T-helper 1 cell treated with Interleukin-12 subunit alpha and Interleukin-12 subunit beta and Interleukin-4 antibody, amounts not matched to agents 30 μg/mL and 1 μg/mL, for 36 hours (primary cell): ENCODE measurements around the gene RHOBTB3.
"Not testable (repeated sequence)": the region's sequence is repeated elsewhere in the genome, so short reads cannot be mapped to it uniquely, and the experiment has no call there.

Source experiments
- H3K27ac Mint-ChIP-seq: one replicate; pipeline ENCODE4 v1.8.0; 2021; ENCODE audit warnings: mild to moderate bottlenecking, mixed read lengths
- H3K27me3 Mint-ChIP-seq: one replicate; pipeline ENCODE4 v1.8.0; 2021; ENCODE audit warnings: low read depth, mixed read lengths
- H3K36me3 Mint-ChIP-seq: one replicate; pipeline ENCODE4 v1.8.0; 2021; ENCODE audit warnings: low read depth, mixed read lengths
- H3K4me1 Mint-ChIP-seq: one replicate; pipeline ENCODE4 v1.8.0; 2021; ENCODE audit warnings: low read depth, mixed read lengths
- H3K4me3 Mint-ChIP-seq: one replicate; pipeline ENCODE4 v1.8.0; 2021; ENCODE audit warnings: mild to moderate bottlenecking, moderate library complexity, mixed read lengths
- H3K9me3 Mint-ChIP-seq: one replicate; pipeline ENCODE4 v1.8.0; 2021; ENCODE audit warnings: mixed read lengths

RHOBTB3 gene

DNA sequence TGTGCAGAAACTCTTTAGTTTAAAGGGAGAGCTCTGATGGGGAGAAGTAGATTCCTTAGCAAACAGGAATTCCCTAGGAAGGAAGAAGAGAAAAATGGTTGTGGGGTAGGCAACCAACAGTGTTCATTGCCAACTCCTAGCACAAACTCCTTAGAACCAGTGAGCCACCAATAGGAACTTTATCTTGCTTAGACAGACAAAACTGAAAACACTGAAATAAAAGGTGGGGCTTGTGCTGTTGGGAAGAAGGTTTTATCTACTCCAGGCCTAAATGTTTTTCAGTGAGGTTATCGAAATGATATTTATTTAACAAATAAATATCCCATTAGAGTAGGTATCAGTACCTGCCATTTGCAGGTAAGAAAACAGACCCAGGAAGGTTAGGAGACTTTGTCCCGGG lies 99.1 kb downstream of the RHOBTB3 start:
- H3K27ac Mint-ChIP-seq, result no peak overlapping the region
- H3K4me1 Mint-ChIP-seq, result peaks cover 34% of the 10 kb centered on the region
- no peak overlapping the region for H3K4me3 Mint-ChIP-seq
- H3K9me3 Mint-ChIP-seq, result no peaks in the 10 kb centered on the region
- H3K36me3 Mint-ChIP-seq, result peaks cover 1% of the 10 kb centered on the region
- no peaks in the 10 kb centered on the region for H3K27me3 Mint-ChIP-seq

DNA sequence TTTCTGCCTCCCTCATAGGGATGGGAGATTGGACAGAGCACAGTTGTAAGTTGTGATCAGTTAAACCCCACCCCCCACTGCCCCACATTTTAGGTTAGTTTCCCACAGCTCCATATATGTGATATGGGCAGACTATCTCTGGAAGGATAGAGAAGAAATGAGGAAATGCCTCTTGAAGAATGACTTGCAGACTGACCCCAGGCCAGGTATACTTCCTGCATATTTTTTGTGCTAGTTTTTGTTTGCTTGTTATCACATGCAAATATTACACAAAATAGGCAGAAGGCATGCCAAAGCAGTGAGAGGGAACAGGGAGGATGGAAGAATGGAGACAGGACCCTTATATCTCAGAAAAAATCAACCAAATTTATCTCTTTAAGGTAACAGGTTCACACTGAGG lies 101.5 kb downstream of the RHOBTB3 start:
- no peaks in the 10 kb centered on the region for H3K27me3 Mint-ChIP-seq
- peaks cover 1% of the 10 kb centered on the region for H3K36me3 Mint-ChIP-seq
- H3K4me1 Mint-ChIP-seq, result peaks cover 36% of the 10 kb centered on the region
- no peak overlapping the region for H3K4me3 Mint-ChIP-seq
- no peak overlapping the region for H3K27ac Mint-ChIP-seq
- H3K9me3 Mint-ChIP-seq, result no peaks in the 10 kb centered on the region

DNA sequence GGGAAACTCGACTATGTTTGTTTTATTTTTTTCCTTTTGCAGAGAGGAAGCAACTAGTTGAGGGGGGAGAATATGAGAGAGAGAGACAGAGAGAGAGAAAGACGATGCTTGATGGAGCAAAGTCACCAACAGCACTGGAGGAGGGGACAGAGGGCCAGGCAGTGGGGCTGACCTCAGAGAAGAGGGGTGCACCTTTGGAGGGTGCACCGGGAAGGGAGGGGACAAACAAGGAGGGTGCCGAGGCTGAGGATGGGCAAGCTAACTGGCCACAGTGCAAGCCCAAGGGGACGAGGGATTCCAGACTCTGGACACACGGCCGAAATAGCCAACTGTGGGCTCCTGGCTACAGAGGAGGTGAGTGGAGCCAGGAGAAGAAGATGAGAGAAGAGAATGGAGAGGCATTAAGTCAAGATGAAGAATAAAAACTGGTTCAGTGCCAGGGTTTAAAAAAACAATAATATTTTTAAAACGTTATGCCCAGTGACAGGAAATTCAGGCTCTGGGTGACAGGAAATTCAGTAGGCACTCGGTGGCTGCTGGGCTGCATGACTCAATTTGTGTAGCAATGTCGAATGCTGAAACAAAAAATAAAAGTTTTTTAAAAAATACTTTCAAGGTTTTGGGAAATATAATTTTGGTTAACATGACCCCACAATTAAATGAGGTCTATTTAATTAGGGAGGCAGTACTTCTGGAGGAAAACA lies 104.7 kb downstream of the RHOBTB3 start:
- no peaks in the 10 kb centered on the region for H3K9me3 Mint-ChIP-seq
- H3K27me3 Mint-ChIP-seq, result no peaks in the 10 kb centered on the region
- H3K27ac Mint-ChIP-seq, result peak overlapping the region; percentile 73
- H3K4me3 Mint-ChIP-seq, result peak overlapping the region; percentile 84
- H3K4me1 Mint-ChIP-seq, result peaks cover 36% of the 10 kb centered on the region
- no peaks in the 10 kb centered on the region for H3K36me3 Mint-ChIP-seq

DNA sequence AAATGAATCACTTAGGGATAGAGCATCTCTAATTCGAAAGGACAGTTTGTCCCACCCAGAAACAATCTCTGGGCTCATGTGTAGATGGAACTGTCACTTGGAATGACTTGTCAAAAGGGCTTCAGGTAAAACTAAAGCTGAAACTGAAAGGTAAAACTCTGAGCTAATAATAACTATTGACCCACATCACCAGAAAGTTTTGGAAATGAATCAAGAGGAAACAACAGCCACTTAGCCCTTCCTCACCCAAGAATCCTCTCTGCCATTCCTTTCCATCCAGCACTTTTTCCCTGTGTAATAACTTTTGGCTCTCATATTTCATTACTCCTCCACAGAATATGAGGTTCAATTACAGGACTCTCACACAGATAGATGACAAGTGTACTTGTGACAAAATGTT lies 105.4 kb downstream of the RHOBTB3 start:
- Mint-ChIP-seq H3K36me3 (no peaks in the 10 kb centered on the region), H3K27ac (peak overlapping the region; percentile 22), H3K4me3 (no peak overlapping the region), H3K4me1 (peaks cover 39% of the 10 kb centered on the region), H3K27me3 (no peaks in the 10 kb centered on the region), H3K9me3 (no peaks in the 10 kb centered on the region)

DNA sequence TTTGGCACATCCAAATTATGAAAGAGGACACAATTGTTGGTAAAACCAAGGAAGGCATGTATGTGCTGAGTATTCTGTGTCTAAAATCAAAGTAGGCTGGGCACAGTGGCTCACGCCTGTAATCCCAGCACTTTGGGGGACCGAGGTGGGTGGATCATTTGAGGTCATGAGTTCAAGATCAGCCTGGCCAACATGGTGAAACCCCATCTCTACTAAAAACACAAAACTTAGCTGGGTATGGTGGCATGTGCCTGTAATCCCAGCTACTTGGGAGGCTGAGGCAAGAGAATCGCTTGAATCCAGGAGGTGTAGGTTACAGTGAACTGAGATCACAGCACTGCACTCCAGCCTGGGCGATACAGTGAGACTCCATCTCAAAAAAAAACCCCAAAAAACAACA lies 105.8 kb downstream of the RHOBTB3 start:
- not testable (repeated sequence) for H3K4me3 Mint-ChIP-seq, H3K36me3 Mint-ChIP-seq, H3K27me3 Mint-ChIP-seq, H3K9me3 Mint-ChIP-seq
- peaks cover 39% of the 10 kb centered on the region for H3K4me1 Mint-ChIP-seq
- H3K27ac Mint-ChIP-seq, result peak overlapping the region; percentile 22

- H3K27ac Mint-ChIP-seq, result no peak overlapping the region
- no peak overlapping the region for H3K4me3 Mint-ChIP-seq
- H3K36me3 Mint-ChIP-seq, result no peaks in the 10 kb centered on the region
- H3K9me3 Mint-ChIP-seq, result no peaks in the 10 kb centered on the region
- H3K4me1 Mint-ChIP-seq, result peaks cover 37% of the 10 kb centered on the region
- no peaks in the 10 kb centered on the region for H3K27me3 Mint-ChIP-seq
Observed at GRCh38 chr5:95837492-95837891, 106.4 kb downstream of the RHOBTB3 start.

DNA sequence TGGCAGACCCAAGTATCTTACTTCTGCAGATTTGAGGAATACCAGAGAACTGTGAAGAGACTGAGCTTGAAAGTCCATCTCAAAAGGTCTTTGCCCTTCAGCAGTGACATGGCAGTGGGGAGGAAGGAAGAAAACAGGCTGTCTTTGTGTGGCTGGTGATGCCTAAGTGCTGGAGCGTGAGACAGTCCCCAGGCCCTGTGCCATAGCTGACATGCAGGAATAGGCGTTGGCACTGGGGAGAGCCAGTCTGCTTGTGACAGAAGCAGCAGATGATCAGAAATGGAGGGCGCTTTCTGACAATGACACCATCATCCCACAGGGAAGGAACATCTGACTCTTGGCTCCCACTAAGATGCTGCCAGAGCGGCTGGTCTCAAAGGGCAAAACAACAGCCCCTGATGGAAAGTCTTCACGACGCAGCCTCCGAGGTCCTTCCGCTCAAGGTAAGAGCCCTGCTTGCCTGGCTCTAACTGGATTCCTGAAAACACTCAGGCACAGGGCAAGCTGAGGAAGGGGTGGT lies 106.9 kb downstream of the RHOBTB3 start:
- Mint-ChIP-seq H3K36me3 (peaks cover 2% of the 10 kb centered on the region), H3K27me3 (no peaks in the 10 kb centered on the region), H3K27ac (no peak overlapping the region), H3K4me3 (no peak overlapping the region), H3K9me3 (no peaks in the 10 kb centered on the region), H3K4me1 (peaks cover 39% of the 10 kb centered on the region)

DNA sequence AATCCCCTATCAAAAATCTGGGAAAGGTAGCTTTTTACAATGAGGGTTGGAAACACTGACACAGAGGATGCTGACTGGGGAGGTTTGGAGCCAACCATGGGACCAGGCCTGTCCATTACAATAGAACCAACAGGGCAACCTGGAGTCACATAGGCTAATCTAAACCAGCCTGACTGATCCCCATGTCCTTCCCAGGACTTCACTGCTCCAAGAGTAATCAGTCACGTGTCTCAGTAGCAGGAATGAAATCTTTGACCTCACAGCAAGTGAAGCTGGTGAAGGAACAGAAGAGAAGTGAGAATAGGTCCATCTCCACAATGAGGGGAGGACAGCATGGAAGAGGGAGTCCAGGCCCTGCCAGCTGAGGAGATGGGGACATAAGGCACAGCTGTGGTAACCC lies 107.4 kb downstream of the RHOBTB3 start:
- Mint-ChIP-seq H3K4me1 (peaks cover 42% of the 10 kb centered on the region), H3K36me3 (peaks cover 2% of the 10 kb centered on the region), H3K9me3 (no peaks in the 10 kb centered on the region), H3K27me3 (no peaks in the 10 kb centered on the region), H3K4me3 (no peak overlapping the region), H3K27ac (no peak overlapping the region)

DNA sequence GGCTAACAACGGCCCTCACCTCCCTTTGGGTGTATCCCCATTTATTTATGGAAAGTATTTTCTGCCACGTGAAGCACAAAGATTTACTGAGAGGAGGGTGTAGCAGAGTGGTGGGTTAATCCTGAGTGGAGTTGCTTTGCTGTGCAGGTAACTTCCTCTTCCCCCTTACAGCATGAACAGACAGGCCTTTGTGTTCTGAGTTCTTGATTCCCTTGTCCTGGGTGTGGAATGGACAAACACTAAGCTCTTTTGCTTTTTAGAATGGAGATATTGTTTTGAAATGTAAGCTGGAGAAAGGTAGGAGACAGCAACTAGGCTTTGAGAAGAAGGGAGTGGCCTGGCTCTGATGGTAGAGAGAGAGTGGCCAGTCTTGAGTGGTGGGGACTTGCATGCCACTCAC lies 108.5 kb downstream of the RHOBTB3 start:
- Mint-ChIP-seq H3K9me3 (no peaks in the 10 kb centered on the region), H3K27ac (no peak overlapping the region), H3K27me3 (no peaks in the 10 kb centered on the region), H3K4me1 (peaks cover 31% of the 10 kb centered on the region), H3K4me3 (no peak overlapping the region), H3K36me3 (peaks cover 2% of the 10 kb centered on the region)

- H3K4me1 Mint-ChIP-seq, result peaks cover 25% of the 10 kb centered on the region
- H3K4me3 Mint-ChIP-seq, result no peak overlapping the region
- no peaks in the 10 kb centered on the region for H3K27me3 Mint-ChIP-seq
- H3K9me3 Mint-ChIP-seq, result no peaks in the 10 kb centered on the region
- no peak overlapping the region for H3K27ac Mint-ChIP-seq
- peaks cover 2% of the 10 kb centered on the region for H3K36me3 Mint-ChIP-seq
Observed at GRCh38 chr5:95840956-95841705, 110.0 kb downstream of the RHOBTB3 start.

GRCh38 chr5:95841914-95842812 lies 111.0 kb downstream of the RHOBTB3 start:
- no peak overlapping the region for H3K27ac Mint-ChIP-seq
- H3K4me3 Mint-ChIP-seq, result no peak overlapping the region
- no peaks in the 10 kb centered on the region for H3K9me3 Mint-ChIP-seq
- no peaks in the 10 kb centered on the region for H3K27me3 Mint-ChIP-seq
- peaks cover 2% of the 10 kb centered on the region for H3K36me3 Mint-ChIP-seq
- H3K4me1 Mint-ChIP-seq, result peaks cover 25% of the 10 kb centered on the region

- Mint-ChIP-seq H3K36me3 (peaks cover 2% of the 10 kb centered on the region), H3K27ac (peak overlapping the region; percentile 52), H3K4me1 (peaks cover 21% of the 10 kb centered on the region), H3K4me3 (peak overlapping the region; percentile 54), H3K27me3 (peaks cover 6% of the 10 kb centered on the region), H3K9me3 (no peaks in the 10 kb centered on the region)
Observed at GRCh38 chr5:95842854-95843544, 111.9 kb downstream of the RHOBTB3 start.

- no peaks in the 10 kb centered on the region for H3K9me3 Mint-ChIP-seq
- H3K4me3 Mint-ChIP-seq, result no peak overlapping the region
- peaks cover 21% of the 10 kb centered on the region for H3K4me1 Mint-ChIP-seq
- H3K27ac Mint-ChIP-seq, result no peak overlapping the region
- H3K27me3 Mint-ChIP-seq, result peaks cover 11% of the 10 kb centered on the region
- peaks cover 2% of the 10 kb centered on the region for H3K36me3 Mint-ChIP-seq
Observed at GRCh38 chr5:95843733-95844223, 112.6 kb downstream of the RHOBTB3 start.

DNA sequence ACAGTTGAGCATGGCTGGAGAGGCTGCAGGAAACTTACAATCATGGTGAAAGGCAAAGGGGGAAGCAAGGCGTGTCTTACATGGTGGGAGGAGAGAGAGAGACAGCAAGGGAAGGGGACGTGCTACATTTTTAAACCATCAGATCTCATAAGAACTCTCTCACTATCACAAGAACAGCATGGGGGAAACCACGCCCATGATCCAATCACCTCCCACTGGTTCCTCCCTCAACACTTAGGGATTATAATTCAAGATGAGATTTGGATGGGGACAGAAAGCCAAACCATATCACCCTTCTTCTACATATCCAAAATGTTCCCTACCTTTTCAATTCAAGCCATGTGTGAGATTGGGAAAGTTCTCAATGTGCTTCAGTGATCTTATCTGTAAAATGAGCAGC lies 114.3 kb downstream of the RHOBTB3 start:
- Mint-ChIP-seq H3K36me3 (peaks cover 2% of the 10 kb centered on the region), H3K4me1 (peaks cover 21% of the 10 kb centered on the region), H3K9me3 (no peaks in the 10 kb centered on the region), H3K4me3 (no peak overlapping the region), H3K27ac (no peak overlapping the region), H3K27me3 (peaks cover 12% of the 10 kb centered on the region)
